NCI-H2081 treated with DMSO at 0.1 percent for 48 hours (cell line): ENCODE data around the gene LRTM2.

Experiments
- DNase-seq: peaks from one replicate; lab custom pipeline; 2025; lab: John Stamatoyannopoulos, UW

The LRTM2 gene

DNA sequence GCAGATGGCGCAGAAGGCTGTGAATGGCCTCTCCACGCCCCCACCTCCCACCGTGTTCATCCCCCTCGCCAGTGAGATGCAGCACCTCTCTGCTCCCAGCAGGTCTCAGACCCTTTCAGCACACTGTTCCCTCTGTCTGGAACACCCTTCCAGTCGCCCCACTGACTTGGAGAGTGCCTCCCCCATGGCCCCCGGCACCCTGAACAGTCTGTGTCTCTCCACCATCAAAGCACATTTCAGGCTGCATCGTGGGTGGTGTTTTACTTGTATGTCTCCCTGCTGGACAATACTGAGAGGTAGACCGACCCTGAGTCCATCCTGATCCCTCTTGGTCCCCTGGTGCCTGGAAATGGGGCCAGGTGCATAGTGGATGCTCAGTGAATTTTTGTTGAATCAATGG lies 63.1 kb downstream of the LRTM2 start:
- DNase-seq: no peak

DNA sequence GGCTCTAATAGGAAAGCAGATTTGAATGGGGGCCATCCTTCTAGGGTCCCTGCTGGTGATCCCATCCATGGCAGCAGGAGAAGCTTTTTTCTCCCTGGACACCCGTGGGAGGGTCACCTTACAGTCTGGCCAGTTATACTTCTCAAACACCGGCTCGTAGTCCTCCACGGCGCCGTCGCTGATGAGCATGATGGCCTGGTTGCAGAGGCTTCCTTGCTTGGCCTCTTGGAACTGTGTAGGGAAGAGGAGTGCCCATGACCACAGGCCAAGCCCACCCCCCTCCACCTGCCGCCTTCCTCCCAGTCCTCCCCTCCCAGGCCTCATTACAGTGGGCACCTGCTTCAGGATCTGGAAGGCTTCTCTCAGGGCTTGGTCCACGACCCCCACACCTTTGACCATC lies 64.3 kb downstream of the LRTM2 start:
- no peak for DNase-seq

DNA sequence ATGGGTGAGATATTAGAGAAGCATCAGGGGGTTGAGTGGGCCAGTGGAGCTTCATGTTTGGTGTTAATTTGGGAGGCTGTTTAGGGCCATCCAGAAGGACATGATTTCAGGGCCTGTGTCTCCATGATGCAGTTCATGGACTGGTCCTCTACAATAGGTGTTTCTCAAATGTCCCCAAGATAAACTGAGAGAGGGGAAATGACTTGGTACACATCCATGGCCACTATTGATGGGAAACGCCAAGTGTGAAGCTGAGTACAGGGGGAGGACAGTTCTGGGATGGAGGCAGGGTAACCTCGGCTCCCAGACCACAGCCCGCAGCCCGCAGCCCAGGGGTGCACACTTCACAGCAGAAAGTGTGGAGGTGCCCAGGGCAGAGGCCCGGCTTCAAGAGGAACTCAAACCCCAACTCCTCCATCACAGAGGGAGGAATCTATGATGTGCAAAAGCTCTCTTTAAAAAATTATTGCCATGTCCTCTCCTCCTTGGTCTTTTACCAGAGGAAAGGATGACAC lies 64.8 kb downstream of the LRTM2 start:
- DNase-seq: no peak

DNA sequence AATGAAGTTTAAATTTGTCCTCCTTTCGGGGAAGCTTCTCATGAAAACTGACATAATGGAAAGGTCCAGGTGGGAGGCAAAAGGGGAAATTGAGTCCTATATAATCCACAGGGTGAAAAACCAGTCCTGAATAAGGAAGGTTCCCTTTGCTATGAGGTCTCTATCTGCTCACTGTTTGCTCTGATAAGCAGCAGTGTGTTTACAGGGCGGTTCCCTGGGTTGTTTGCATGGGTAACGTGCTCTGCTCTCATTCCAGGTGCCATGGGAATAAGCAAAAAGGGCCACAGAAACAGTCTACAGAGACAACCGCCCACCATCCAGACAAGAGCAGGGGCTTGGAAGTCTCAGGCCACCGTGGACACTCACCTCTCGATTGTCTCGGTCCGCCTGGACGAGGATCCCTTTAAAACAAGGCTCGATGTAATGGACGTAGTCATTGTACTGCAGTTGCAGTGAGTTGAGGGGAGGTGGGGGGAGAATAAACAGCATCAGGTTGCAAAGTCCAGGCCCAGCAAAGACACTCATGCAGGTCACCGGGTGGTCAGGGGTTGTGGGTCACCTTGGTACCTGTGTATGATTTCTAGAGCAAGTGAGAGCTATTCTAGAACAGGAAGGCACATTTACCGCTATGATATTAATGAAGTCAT lies 65.4 kb downstream of the LRTM2 start:
- no peak for DNase-seq
